ENCODE data around the gene KIFC1.

DNA sequence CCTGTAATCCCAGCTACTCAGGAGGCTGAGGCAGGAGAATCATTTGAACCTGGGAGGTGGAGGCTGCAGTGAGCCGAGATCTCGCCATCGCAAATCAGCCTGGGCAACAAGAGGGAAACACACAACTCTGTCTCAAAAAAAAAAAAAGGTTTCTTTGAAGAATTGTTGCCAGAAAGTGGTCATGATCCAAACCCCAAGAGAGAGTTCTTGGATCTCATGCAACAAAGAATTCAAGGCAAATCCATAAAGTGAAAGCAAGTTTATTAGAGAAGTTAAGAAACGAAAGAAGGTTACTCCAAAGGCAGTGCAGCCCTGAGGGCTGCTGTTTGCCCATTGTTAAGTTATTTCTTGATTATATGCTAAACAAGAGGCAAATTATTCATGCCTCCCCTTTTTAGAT is 14.5 kb upstream of the KIFC1 start:
- TF ChIP-seq CHD1 (IDR thresholded peaks at IDR 0.05; ENCODE audit: low read depth, low read length) (no peak), POLR2A (IDR thresholded peaks at IDR 0.05; ENCODE audit: low read depth, low read length) (no peak), RFX5 (IDR thresholded peaks at IDR 0.05; ENCODE audit: low read depth, low read length) (no peak), MAZ (IDR thresholded peaks at IDR 0.05; ENCODE audit: borderline replicate concordance, low read depth, low read length) (no peak), RAD21 (IDR thresholded peaks at IDR 0.05; ENCODE audit: low read length) (no peak), BHLHE40 (IDR thresholded peaks at IDR 0.05; ENCODE audit: low read depth, low read length) (no peak), MXI1 (IDR thresholded peaks at IDR 0.05; ENCODE audit: borderline replicate concordance, low read depth, low read length) (no peak), MAFK (IDR thresholded peaks at IDR 0.05; ENCODE audit: low read depth, low read length) (no peak)
- TF ChIP-seq, protein P1, sequence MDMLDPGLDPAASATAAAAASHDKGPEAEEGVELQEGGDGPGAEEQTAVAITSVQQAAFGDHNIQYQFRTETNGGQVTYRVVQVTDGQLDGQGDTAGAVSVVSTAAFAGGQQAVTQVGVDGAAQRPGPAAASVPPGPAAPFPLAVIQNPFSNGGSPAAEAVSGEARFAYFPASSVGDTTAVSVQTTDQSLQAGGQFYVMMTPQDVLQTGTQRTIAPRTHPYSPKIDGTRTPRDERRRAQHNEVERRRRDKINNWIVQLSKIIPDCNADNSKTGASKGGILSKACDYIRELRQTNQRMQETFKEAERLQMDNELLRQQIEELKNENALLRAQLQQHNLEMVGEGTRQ (IDR thresholded peaks at IDR 0.05; ENCODE audit: low read depth, low read length): no peak
- TF ChIP-seq, protein P2, sequence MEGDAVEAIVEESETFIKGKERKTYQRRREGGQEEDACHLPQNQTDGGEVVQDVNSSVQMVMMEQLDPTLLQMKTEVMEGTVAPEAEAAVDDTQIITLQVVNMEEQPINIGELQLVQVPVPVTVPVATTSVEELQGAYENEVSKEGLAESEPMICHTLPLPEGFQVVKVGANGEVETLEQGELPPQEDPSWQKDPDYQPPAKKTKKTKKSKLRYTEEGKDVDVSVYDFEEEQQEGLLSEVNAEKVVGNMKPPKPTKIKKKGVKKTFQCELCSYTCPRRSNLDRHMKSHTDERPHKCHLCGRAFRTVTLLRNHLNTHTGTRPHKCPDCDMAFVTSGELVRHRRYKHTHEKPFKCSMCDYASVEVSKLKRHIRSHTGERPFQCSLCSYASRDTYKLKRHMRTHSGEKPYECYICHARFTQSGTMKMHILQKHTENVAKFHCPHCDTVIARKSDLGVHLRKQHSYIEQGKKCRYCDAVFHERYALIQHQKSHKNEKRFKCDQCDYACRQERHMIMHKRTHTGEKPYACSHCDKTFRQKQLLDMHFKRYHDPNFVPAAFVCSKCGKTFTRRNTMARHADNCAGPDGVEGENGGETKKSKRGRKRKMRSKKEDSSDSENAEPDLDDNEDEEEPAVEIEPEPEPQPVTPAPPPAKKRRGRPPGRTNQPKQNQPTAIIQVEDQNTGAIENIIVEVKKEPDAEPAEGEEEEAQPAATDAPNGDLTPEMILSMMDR (conservative IDR thresholded peaks at IDR 0.05; ENCODE audit: low read depth, low read length): no peak
- TF ChIP-seq, protein P3, sequence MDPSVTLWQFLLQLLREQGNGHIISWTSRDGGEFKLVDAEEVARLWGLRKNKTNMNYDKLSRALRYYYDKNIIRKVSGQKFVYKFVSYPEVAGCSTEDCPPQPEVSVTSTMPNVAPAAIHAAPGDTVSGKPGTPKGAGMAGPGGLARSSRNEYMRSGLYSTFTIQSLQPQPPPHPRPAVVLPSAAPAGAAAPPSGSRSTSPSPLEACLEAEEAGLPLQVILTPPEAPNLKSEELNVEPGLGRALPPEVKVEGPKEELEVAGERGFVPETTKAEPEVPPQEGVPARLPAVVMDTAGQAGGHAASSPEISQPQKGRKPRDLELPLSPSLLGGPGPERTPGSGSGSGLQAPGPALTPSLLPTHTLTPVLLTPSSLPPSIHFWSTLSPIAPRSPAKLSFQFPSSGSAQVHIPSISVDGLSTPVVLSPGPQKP (IDR thresholded peaks at IDR 0.05; ENCODE audit: borderline replicate concordance, low read depth, low read length): no peak
